ENCODE results near the gene PRCD.

- TF ChIP-seq CTCF (IDR thresholded peaks at IDR 0.05) (no peak), POLR2A (IDR thresholded peaks at IDR 0.05) (no peak)
These were observed 11.7 kb upstream of the PRCD start for GRCh38 chr17:76528156-76528527.

Measured in testis (tissue), 2 donors.